Occipital lobe (tissue), 2 donors: ENCODE measurements around the gene MANSC4. TPM values are rescaled to one million over a fixed set of nuclear protein-coding genes. Genes with fewer than 3 reads are reported as not detected.

ENCODE experiments used
- DNase-seq: peaks from one replicate; lab custom pipeline; 2025; lab: John Stamatoyannopoulos, UW
- total RNA-seq: library from RNA; depleted of rRNA; stranded (reverse); fragments of >200 nt; gene quantifications from one replicate; pipeline ENCODE4 v1.2.3, GENCODE V29; 2014

The MANSC4 gene
- total RNA-seq, result 0.47 TPM

- DNase-seq, result peak; percentile 80
Measured at GRCh38 chr12:27779920-27780611, at the start of gene MANSC4, which contains the start of gene KLHL42. Gene MANSC4, minus strand, starts transcription at chr12:27780236. Its CDS starts 8,960 bp downstream, at chr12:27771276. Gene KLHL42, plus strand, starts transcription at chr12:27780233. Its CDS starts 98 bp downstream, at chr12:27780331.

- DNase-seq, result no peak
Measured at GRCh38 chr12:27828196-27828595, 48.2 kb upstream of the MANSC4 start.

GRCh38 chr12:27826076-27826475 lies 46.0 kb upstream of the MANSC4 start:
- DNase-seq, result no peak

- no peak for DNase-seq
Measured at GRCh38 chr12:27824126-27824842, 44.2 kb upstream of the MANSC4 start.

- no peak for DNase-seq
Measured at GRCh38 chr12:27823038-27823437, 43.0 kb upstream of the MANSC4 start.

- DNase-seq, result no peak
Measured at GRCh38 chr12:27822076-27822712, 42.2 kb upstream of the MANSC4 start.

- no peak for DNase-seq
Measured at GRCh38 chr12:27821259-27821973, 41.4 kb upstream of the MANSC4 start.

GRCh38 chr12:27820564-27820963 lies 40.5 kb upstream of the MANSC4 start:
- DNase-seq, result no peak

GRCh38 chr12:27818401-27818918 lies 38.4 kb upstream of the MANSC4 start:
- DNase-seq, result no peak

GRCh38 chr12:27817766-27818165 lies 37.7 kb upstream of the MANSC4 start:
- DNase-seq, result no peak

GRCh38 chr12:27814851-27815591 lies 35.0 kb upstream of the MANSC4 start:
- no peak for DNase-seq

- no peak for DNase-seq
Measured at GRCh38 chr12:27814411-27814810, 34.4 kb upstream of the MANSC4 start.

- no peak for DNase-seq
Measured at GRCh38 chr12:27812502-27812901, 32.5 kb upstream of the MANSC4 start.

- DNase-seq, result no peak
Measured at GRCh38 chr12:27810756-27811155, 30.7 kb upstream of the MANSC4 start.

GRCh38 chr12:27808841-27809240 lies 28.8 kb upstream of the MANSC4 start:
- DNase-seq, result no peak

GRCh38 chr12:27807063-27807703 lies 27.1 kb upstream of the MANSC4 start:
- DNase-seq, result no peak

- no peak for DNase-seq
Measured at GRCh38 chr12:27806259-27806658, 26.2 kb upstream of the MANSC4 start.

GRCh38 chr12:27805238-27805637 lies 25.2 kb upstream of the MANSC4 start:
- no peak for DNase-seq

GRCh38 chr12:27802936-27803335 lies 22.9 kb upstream of the MANSC4 start:
- DNase-seq, result no peak

- DNase-seq, result no peak
Measured at GRCh38 chr12:27802511-27802910, 22.5 kb upstream of the MANSC4 start.
